Esophagus squamous epithelium (tissue), 5 donors: ENCODE data around the gene ZFC3H1. TPM values are rescaled to one million over a fixed set of nuclear protein-coding genes. Genes with fewer than 3 reads are reported as not detected.

ENCODE experiments used
- DNase-seq: peaks from one replicate; lab custom pipeline; 2025; lab: John Stamatoyannopoulos, UW
- H3K27ac ChIP-seq, 4 donors: fragments of 200-600 bp; sonication (generic); one replicate each; pipeline ENCODE4 v1.5.1; 2016 to 2019; ENCODE audit warnings: mild to moderate bottlenecking in 1 of 4
- H3K27me3 ChIP-seq, 4 donors: fragments of 200-600 bp; sonication (generic); 1 replicate in 3 of 4; 2 replicates in 1 of 4; pipeline versions ENCODE4 v1.5.1 to v1.6.0; 2017 to 2021; ENCODE audit warnings: antibody characterized with exemption in 1 of 4
- H3K36me3 ChIP-seq, 3 donors: fragments of 200-600 bp; sonication (generic); one replicate each; pipeline ENCODE4 v1.5.1; 2016 to 2019
- H3K4me1 ChIP-seq, 3 donors: fragments of 200-600 bp; sonication (generic); one replicate each; pipeline ENCODE4 v1.5.1; 2017 to 2019
- H3K4me3 ChIP-seq, 4 donors: fragments of 200-600 bp; sonication (generic); 1 replicate in 3 of 4; 2 replicates in 1 of 4; pipeline ENCODE4 v1.5.1; 2016 to 2019; ENCODE audit warnings: mild to moderate bottlenecking in 2 of 4, moderate library complexity in 1 of 4
- H3K9me3 ChIP-seq, 3 donors: fragments of 200-600 bp; sonication (generic); one replicate each; pipeline ENCODE4 v1.5.1; 2016 to 2019
- POLR2A ChIP-seq, 4 donors: fragments of 450-650 bp; IDR thresholded peaks; one replicate each; pipeline ENCODE4 v1.6.1; 2017; ENCODE audit warnings: antibody characterized with exemption in 4 of 4, mild to moderate bottlenecking in 4 of 4, moderate library complexity in 3 of 4
- WGBS, 2 donors: methylation state at CpG; one replicate each; pipeline ENCODE4 v1.1.5; 2018; 5-methylcytosine and 5-hydroxymethylcytosine counted together
- intact Hi-C: fragments of 100-400 bp; cut with DNase I; formaldehyde crosslinking; loops from one replicate; pipeline ENCODE4 v1.15.0; 2022
- small RNA-seq, 4 donors: library from RNA; depleted of rRNA; stranded (forward); fragments of <200 nt; gene quantifications; one replicate each; pipeline ENCODE3, GENCODE V24; 2016
- total RNA-seq, 4 donors: library from RNA; depleted of rRNA; stranded (reverse); fragments of >200 nt; gene quantifications; one replicate each; pipeline ENCODE4 v1.1.0, GENCODE V29; 2016
- TF ChIP-seq, protein P1 (sequence below), 6 experiments: fragments of 450-650 bp in 4 of 6; fragments of 200-600 bp in 2 of 6; sonication (generic) in 2 of 6; IDR thresholded peaks; one replicate each; pipeline ENCODE4 v1.5.1; 2016 to 2019; ENCODE audit warnings: antibody characterized with exemption in 6 of 6, mild to moderate bottlenecking in 4 of 6, moderate library complexity in 4 of 6
- donor health status: DM: yes; HTN: yes; CAD: no.

The ZFC3H1 gene
- total RNA-seq, 4 donors from 2014 or later = 17.7 to 60.8 (median 52.2) TPM

- DNase-seq = no peak
- Histone ChIP-seq H3K36me3 (no peaks in the 10 kb centered on the region), H3K9me3 (no peaks in the 10 kb centered on the region), H3K27ac (no peak overlapping the region), H3K4me1 (no peaks in the 10 kb centered on the region), H3K27me3 (peaks cover 0 to 12% (median 0%) of the 10 kb centered on the region in 4 donors), H3K4me3 (no peak overlapping the region)
- intact Hi-C loops = no loop called here
- WGBS, 2 donors = 77 to 80% methylated on average over 2 of the region's 2 CpGs
- TF ChIP-seq POLR2A (IDR thresholded peaks at IDR 0.05) = no peak
- TF ChIP-seq, protein P1, sequence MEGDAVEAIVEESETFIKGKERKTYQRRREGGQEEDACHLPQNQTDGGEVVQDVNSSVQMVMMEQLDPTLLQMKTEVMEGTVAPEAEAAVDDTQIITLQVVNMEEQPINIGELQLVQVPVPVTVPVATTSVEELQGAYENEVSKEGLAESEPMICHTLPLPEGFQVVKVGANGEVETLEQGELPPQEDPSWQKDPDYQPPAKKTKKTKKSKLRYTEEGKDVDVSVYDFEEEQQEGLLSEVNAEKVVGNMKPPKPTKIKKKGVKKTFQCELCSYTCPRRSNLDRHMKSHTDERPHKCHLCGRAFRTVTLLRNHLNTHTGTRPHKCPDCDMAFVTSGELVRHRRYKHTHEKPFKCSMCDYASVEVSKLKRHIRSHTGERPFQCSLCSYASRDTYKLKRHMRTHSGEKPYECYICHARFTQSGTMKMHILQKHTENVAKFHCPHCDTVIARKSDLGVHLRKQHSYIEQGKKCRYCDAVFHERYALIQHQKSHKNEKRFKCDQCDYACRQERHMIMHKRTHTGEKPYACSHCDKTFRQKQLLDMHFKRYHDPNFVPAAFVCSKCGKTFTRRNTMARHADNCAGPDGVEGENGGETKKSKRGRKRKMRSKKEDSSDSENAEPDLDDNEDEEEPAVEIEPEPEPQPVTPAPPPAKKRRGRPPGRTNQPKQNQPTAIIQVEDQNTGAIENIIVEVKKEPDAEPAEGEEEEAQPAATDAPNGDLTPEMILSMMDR (IDR thresholded peaks at IDR 0.05) = no peak
Observed at GRCh38 chr12:71566655-71567054, 97.0 kb downstream of the ZFC3H1 start.

- no peaks in the 10 kb centered on the region for H3K36me3 ChIP-seq
- peaks cover 0 to 12% (median 0%) of the 10 kb centered on the region in 4 donors for H3K27me3 ChIP-seq
- H3K4me1 ChIP-seq = no peaks in the 10 kb centered on the region
- H3K4me3 ChIP-seq = no peak overlapping the region
- no peak overlapping the region for H3K27ac ChIP-seq
- WGBS, 2 donors = 30 to 35% methylated on average over 1 of the region's 1 CpG
- intact Hi-C loops = no loop called here
- no peaks in the 10 kb centered on the region for H3K9me3 ChIP-seq
- TF ChIP-seq, protein P1 (IDR thresholded peaks at IDR 0.05) = no peak
- no peak for TF ChIP-seq POLR2A (IDR thresholded peaks at IDR 0.05)
- DNase-seq = no peak
Observed at GRCh38 chr12:71565535-71565934, 98.1 kb downstream of the ZFC3H1 start.

DNA sequence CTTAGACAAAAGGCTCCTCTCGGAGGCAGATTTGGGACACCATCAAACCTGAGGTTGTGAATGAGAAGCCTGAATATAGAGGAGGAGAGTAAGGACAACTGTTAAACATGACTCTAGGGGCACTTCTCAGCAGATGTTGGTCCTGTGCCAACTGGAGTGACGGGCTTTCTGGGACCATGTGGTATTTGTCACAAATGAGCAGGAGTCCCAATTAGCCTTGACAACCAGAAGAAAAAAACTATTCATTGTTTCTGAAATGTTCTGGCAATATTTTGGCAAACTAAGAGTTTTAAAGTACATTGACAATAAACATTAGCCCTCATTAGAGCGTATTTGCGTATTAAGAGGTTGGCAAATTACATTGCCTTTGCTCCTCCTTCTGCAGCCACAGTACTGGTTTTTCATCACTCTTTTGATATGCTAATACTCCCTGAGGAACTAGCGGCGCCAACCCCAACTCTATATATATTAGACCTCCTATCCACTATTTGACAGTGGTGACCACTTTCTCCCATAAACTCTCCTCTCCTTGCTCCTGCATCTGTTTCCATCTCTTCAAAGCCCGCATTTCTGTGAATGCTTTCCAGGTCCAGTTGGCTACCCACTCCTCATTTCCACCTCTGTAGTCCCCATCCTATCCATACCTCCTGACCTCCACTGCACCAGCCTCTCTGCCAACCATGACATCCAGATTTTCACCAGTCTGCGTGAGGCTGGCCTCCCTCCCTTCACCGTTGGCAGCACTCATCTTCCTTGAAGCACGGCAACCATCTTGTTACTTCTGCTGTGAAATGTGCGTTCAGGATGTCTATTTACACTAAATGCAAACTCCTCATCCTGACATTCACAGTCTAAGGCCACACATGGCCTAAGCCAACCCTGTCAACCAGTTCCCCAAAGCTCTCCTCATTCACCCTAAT, 100.7 kb downstream of the ZFC3H1 start:
- H3K27me3 ChIP-seq = peaks cover 0 to 11% (median 0%) of the 10 kb centered on the region in 4 donors
- no peak overlapping the region for H3K4me3 ChIP-seq
- 76 to 79% methylated on average over 11 of the region's 11 CpGs for WGBS, 2 donors
- H3K4me1 ChIP-seq = no peaks in the 10 kb centered on the region
- H3K27ac ChIP-seq = no peak overlapping the region
- TF ChIP-seq, protein P1 (IDR thresholded peaks at IDR 0.05) = no peak
- no peak for TF ChIP-seq POLR2A (IDR thresholded peaks at IDR 0.05)
- H3K9me3 ChIP-seq = no peaks in the 10 kb centered on the region
- no peak for DNase-seq
- H3K36me3 ChIP-seq = no peaks in the 10 kb centered on the region
- intact Hi-C loops = no loop called here

Small RNA genes within 50 kb of the gene (small RNA-seq; reads per million reads assigned to genes)
- gene RF00560 = 0 reads per million in 4 donors

Other genes with a start within 250 kb of the ZFC3H1 start
- gene LGR5, start 224.1 kb downstream of the ZFC3H1 start, total RNA-seq = under 1 TPM in 1 of 4 donors, not detected in 3; 0.21 TPM
- 10 to 100 TPM in 1 of 4 donors, 1 to 10 TPM in 3; 4.8 to 11.3 (median 6.0) TPM for gene THAP2, start 453 bp upstream of the ZFC3H1 start, total RNA-seq
- 10 to 100 TPM; 48.2 to 94.5 (median 68.4) TPM for gene TMEM19, start 22.2 kb upstream of the ZFC3H1 start, total RNA-seq
- gene RAB21, start 91.0 kb upstream of the ZFC3H1 start, total RNA-seq = 10 to 100 TPM; 16.0 to 42.6 (median 30.8) TPM
- 10 to 100 TPM; 13.8 to 40.2 (median 16.3) TPM for gene TBC1D15, start 175.9 kb upstream of the ZFC3H1 start, total RNA-seq